CD8-positive, alpha-beta memory T cell (primary cell): ENCODE data around the gene VEGFD. TPM values are rescaled to one million over a fixed set of nuclear protein-coding genes. Genes with fewer than 3 reads are reported as not detected.

Source experiments
- CTCF ChIA-PET: fragments of 350-600 bp; sonication (Branson Sonifier 250); formaldehyde crosslinking; loops from one replicate; lab custom pipeline; 2021; ENCODE audit warnings: antibody characterized with exemption; lab: Charles Lee
- POLR2A ChIA-PET: fragments of 350-600 bp; sonication (Branson Sonifier 250); formaldehyde crosslinking; loops from one replicate; lab custom pipeline; 2021; ENCODE audit warnings: antibody characterized with exemption; lab: Charles Lee
- DNase-seq, 5 donors: peaks; one replicate each; pipeline versions ENCODE4 v3.0.0 to v3.0.0-alpha.2; 2020 to 2022; ENCODE audit warnings: mixed read lengths in 1 of 5
- H3K27ac ChIP-seq: one replicate; pipeline ENCODE4 v1.7.0; 2013; ENCODE audit warnings: low read depth, mild to moderate bottlenecking, low read length, moderate library complexity
- H3K27me3 ChIP-seq: 2 replicates; pipeline ENCODE4 v1.7.0; 2013; ENCODE audit warnings: low read length, mild to moderate bottlenecking; ENCODE audit not compliant: insufficient read depth, poor library complexity, severe bottlenecking
- H3K36me3 ChIP-seq: 2 replicates; pipeline ENCODE4 v1.7.0; 2013; ENCODE audit warnings: mild to moderate bottlenecking, low read length, moderate library complexity; ENCODE audit not compliant: insufficient read depth
- H3K4me1 ChIP-seq: 2 replicates; pipeline ENCODE4 v1.7.0; 2013; ENCODE audit warnings: mild to moderate bottlenecking, low read length, moderate library complexity; ENCODE audit not compliant: insufficient read depth
- H3K4me3 ChIP-seq: 2 replicates; pipeline ENCODE4 v1.7.0; 2013; ENCODE audit warnings: mild to moderate bottlenecking, low read length
- H3K9me3 ChIP-seq: 2 replicates; pipeline ENCODE4 v1.7.0; 2013; ENCODE audit warnings: mild to moderate bottlenecking, low read length
- H3K27ac Mint-ChIP-seq, 8 donors: one replicate each; pipeline ENCODE4 v1.8.0; 2020 to 2021; ENCODE audit warnings: mixed read lengths in 8 of 8, mild to moderate bottlenecking in 6 of 8, inconsistent platforms in 3 of 8, moderate library complexity in 3 of 8
- H3K27me3 Mint-ChIP-seq, 2 donors: one replicate each; pipeline ENCODE4 v1.8.0; 2020 to 2021; ENCODE audit warnings: mixed read lengths in 2 of 2, mild to moderate bottlenecking in 1 of 2, moderate library complexity in 1 of 2
- H3K36me3 Mint-ChIP-seq, 3 donors: one replicate each; pipeline ENCODE4 v1.8.0; 2020 to 2021; ENCODE audit warnings: mixed read lengths in 3 of 3, inconsistent platforms in 1 of 3, mild to moderate bottlenecking in 1 of 3
- H3K4me1 Mint-ChIP-seq, 3 donors: one replicate each; pipeline ENCODE4 v1.8.0; 2020 to 2021; ENCODE audit warnings: mixed read lengths in 3 of 3, inconsistent platforms in 1 of 3, mild to moderate bottlenecking in 1 of 3
- H3K4me3 Mint-ChIP-seq, 7 donors: one replicate each; pipeline ENCODE4 v1.8.0; 2020 to 2021; ENCODE audit warnings: mixed read lengths in 7 of 7, mild to moderate bottlenecking in 6 of 7, moderate library complexity in 4 of 7, inconsistent platforms in 2 of 7
- H3K9me3 Mint-ChIP-seq, 5 donors: one replicate each; pipeline ENCODE4 v1.8.0; 2020 to 2022; ENCODE audit warnings: mixed read lengths in 5 of 5, mild to moderate bottlenecking in 3 of 5, moderate library complexity in 2 of 5, inconsistent platforms in 1 of 5
- polyA plus RNA-seq: library from polyadenylated mRNA; unstranded; fragments of 300-500 nt; fragmentation: Illumina TruSeq; gene quantifications from one replicate; pipeline ENCODE4 v1.2.3, GENCODE V29; 2021
- total RNA-seq, 2 experiments: library from RNA; stranded (reverse); gene quantifications; one replicate each; pipeline ENCODE4 v1.2.3, GENCODE V29; 2021

VEGFD gene
- not detected for total RNA-seq
- polyA plus RNA-seq, result not detected

GRCh38 chrX:15384304-15384703 lies at the start of gene VEGFD:
Gene VEGFD, minus strand, starts transcription at chrX:15384413. Its CDS starts 467 bp downstream, at chrX:15383946.
- Mint-ChIP-seq H3K27ac (no peak within 1 kb of the TSS), H3K36me3 (no peaks in the 10 kb centered on the region), H3K27me3 (peaks cover 2 to 5% of the 10 kb centered on the region in 2 donors), H3K9me3 (no peaks in the 10 kb centered on the region), H3K4me3 (no peak within 1 kb of the TSS), H3K4me1 (no peaks in the 10 kb centered on the region)
- CTCF ChIA-PET, result no interaction called here
- POLR2A ChIA-PET, result no interaction called here
- no peak for DNase-seq
- H3K36me3 ChIP-seq, result no peaks in the 10 kb centered on the region
- H3K4me3 ChIP-seq, result no peak within 1 kb of the TSS
- no peaks in the 10 kb centered on the region for H3K27me3 ChIP-seq
- no peaks in the 10 kb centered on the region for H3K4me1 ChIP-seq
- H3K9me3 ChIP-seq, result no peaks in the 10 kb centered on the region
- H3K27ac ChIP-seq, result no peak within 1 kb of the TSS

- no peaks in the 10 kb centered on the region for H3K36me3 Mint-ChIP-seq
- no peaks in the 10 kb centered on the region for H3K9me3 ChIP-seq
- DNase-seq, result no peak
- ChIA-PET POLR2A (no interaction called here), CTCF (no interaction called here)
- no peak overlapping the region for H3K27ac ChIP-seq
- no peak overlapping the region for H3K27ac Mint-ChIP-seq
- peaks cover 6 to 19% of the 10 kb centered on the region in 2 donors for H3K27me3 Mint-ChIP-seq
- no peaks in the 10 kb centered on the region for H3K4me1 ChIP-seq
- no peak overlapping the region for H3K4me3 Mint-ChIP-seq
- H3K27me3 ChIP-seq, result no peaks in the 10 kb centered on the region
- H3K4me1 Mint-ChIP-seq, result no peaks in the 10 kb centered on the region
- H3K9me3 Mint-ChIP-seq, result peaks cover 0 to 2% (median 0%) of the 10 kb centered on the region in 5 donors
- H3K4me3 ChIP-seq, result no peak overlapping the region
- no peaks in the 10 kb centered on the region for H3K36me3 ChIP-seq
These were observed 46.4 kb upstream of the VEGFD start for GRCh38 chrX:15430584-15430983.

- ChIA-PET POLR2A (no interaction called here), CTCF (no interaction called here)
- DNase-seq, result no peak
- Mint-ChIP-seq H3K4me3 (no peak overlapping the region), H3K4me1 (no peaks in the 10 kb centered on the region), H3K9me3 (peaks cover 0 to 2% (median 0%) of the 10 kb centered on the region in 5 donors), H3K27ac (no peak overlapping the region), H3K27me3 (peaks cover 6 to 19% of the 10 kb centered on the region in 2 donors), H3K36me3 (no peaks in the 10 kb centered on the region)
- H3K4me3 ChIP-seq, result no peak overlapping the region
- no peaks in the 10 kb centered on the region for H3K4me1 ChIP-seq
- no peaks in the 10 kb centered on the region for H3K27me3 ChIP-seq
- no peaks in the 10 kb centered on the region for H3K9me3 ChIP-seq
- no peak overlapping the region for H3K27ac ChIP-seq
- no peaks in the 10 kb centered on the region for H3K36me3 ChIP-seq
These were observed 45.9 kb upstream of the VEGFD start for GRCh38 chrX:15430076-15430475.

GRCh38 chrX:15425024-15425423 lies 40.8 kb upstream of the VEGFD start:
- peaks cover 0 to 9% of the 10 kb centered on the region in 2 donors for H3K27me3 Mint-ChIP-seq
- Histone ChIP-seq H3K9me3 (no peaks in the 10 kb centered on the region), H3K4me1 (no peaks in the 10 kb centered on the region), H3K27me3 (no peaks in the 10 kb centered on the region), H3K4me3 (no peak overlapping the region), H3K27ac (no peak overlapping the region), H3K36me3 (no peaks in the 10 kb centered on the region)
- no peaks in the 10 kb centered on the region for H3K4me1 Mint-ChIP-seq
- no peaks in the 10 kb centered on the region for H3K36me3 Mint-ChIP-seq
- no peak for DNase-seq
- no peak overlapping the region for H3K27ac Mint-ChIP-seq
- H3K9me3 Mint-ChIP-seq, result peaks cover 0 to 2% (median 0%) of the 10 kb centered on the region in 5 donors
- ChIA-PET CTCF (no interaction called here), POLR2A (no interaction called here)
- no peak overlapping the region for H3K4me3 Mint-ChIP-seq

GRCh38 chrX:15418707-15419181 lies 34.5 kb upstream of the VEGFD start:
- no peak overlapping the region for H3K27ac ChIP-seq

GRCh38 chrX:15418041-15418706 lies 34.0 kb upstream of the VEGFD start:
- H3K4me3 ChIP-seq, result no peak overlapping the region
- Mint-ChIP-seq H3K36me3 (no peaks in the 10 kb centered on the region), H3K27ac (no peak overlapping the region), H3K9me3 (peaks cover 4 to 11% (median 6%) of the 10 kb centered on the region in 5 donors), H3K4me3 (no peak overlapping the region), H3K27me3 (peaks cover 6 to 25% of the 10 kb centered on the region in 2 donors), H3K4me1 (no peaks in the 10 kb centered on the region)
- H3K27me3 ChIP-seq, result no peaks in the 10 kb centered on the region
- no peaks in the 10 kb centered on the region for H3K4me1 ChIP-seq
- no peaks in the 10 kb centered on the region for H3K36me3 ChIP-seq
- no peak overlapping the region for H3K27ac ChIP-seq
- ChIA-PET CTCF (no interaction called here), POLR2A (no interaction called here)
- H3K9me3 ChIP-seq, result no peaks in the 10 kb centered on the region
- no peak for DNase-seq

More at GRCh38 chrX:15418707-15419181, 34.5 kb upstream of the VEGFD start:
- H3K27ac Mint-ChIP-seq, result no peak overlapping the region
- H3K4me1 Mint-ChIP-seq, result no peaks in the 10 kb centered on the region
- Histone ChIP-seq H3K27me3 (no peaks in the 10 kb centered on the region), H3K9me3 (no peaks in the 10 kb centered on the region), H3K4me3 (no peak overlapping the region), H3K36me3 (no peaks in the 10 kb centered on the region), H3K4me1 (no peaks in the 10 kb centered on the region)
- H3K36me3 Mint-ChIP-seq, result no peaks in the 10 kb centered on the region
- peaks cover 4 to 11% (median 6%) of the 10 kb centered on the region in 5 donors for H3K9me3 Mint-ChIP-seq
- no peak for DNase-seq
- H3K27me3 Mint-ChIP-seq, result peaks cover 4 to 28% of the 10 kb centered on the region in 2 donors
- ChIA-PET CTCF (no interaction called here), POLR2A (no interaction called here)
- H3K4me3 Mint-ChIP-seq, result no peak overlapping the region

- H3K36me3 ChIP-seq, result no peaks in the 10 kb centered on the region
- POLR2A ChIA-PET, result no interaction called here
- H3K36me3 Mint-ChIP-seq, result no peaks in the 10 kb centered on the region
- peaks cover 14 to 27% of the 10 kb centered on the region in 2 donors for H3K27me3 Mint-ChIP-seq
- H3K27ac Mint-ChIP-seq, result no peak overlapping the region
- H3K4me3 Mint-ChIP-seq, result no peak overlapping the region
- CTCF ChIA-PET, result no interaction called here
- no peak overlapping the region for H3K27ac ChIP-seq
- H3K9me3 ChIP-seq, result no peaks in the 10 kb centered on the region
- H3K4me1 ChIP-seq, result no peaks in the 10 kb centered on the region
- H3K9me3 Mint-ChIP-seq, result peaks cover 5 to 11% (median 6%) of the 10 kb centered on the region in 5 donors
- no peak for DNase-seq
- H3K4me3 ChIP-seq, result no peak overlapping the region
- no peaks in the 10 kb centered on the region for H3K4me1 Mint-ChIP-seq
- no peaks in the 10 kb centered on the region for H3K27me3 ChIP-seq
These were observed 32.1 kb upstream of the VEGFD start for GRCh38 chrX:15416133-15416993.

GRCh38 chrX:15413101-15413500 lies 28.9 kb upstream of the VEGFD start:
- POLR2A ChIA-PET, result no interaction called here
- CTCF ChIA-PET, result no interaction called here
- no peak overlapping the region for H3K27ac Mint-ChIP-seq
- Histone ChIP-seq H3K36me3 (no peaks in the 10 kb centered on the region), H3K4me1 (no peaks in the 10 kb centered on the region), H3K27me3 (no peaks in the 10 kb centered on the region), H3K9me3 (no peaks in the 10 kb centered on the region), H3K4me3 (no peak overlapping the region), H3K27ac (no peak overlapping the region)
- peaks cover 21 to 26% of the 10 kb centered on the region in 2 donors for H3K27me3 Mint-ChIP-seq
- no peak for DNase-seq
- H3K36me3 Mint-ChIP-seq, result peaks cover 0 to 2% (median 0%) of the 10 kb centered on the region in 3 donors
- H3K4me3 Mint-ChIP-seq, result no peak overlapping the region
- H3K4me1 Mint-ChIP-seq, result no peaks in the 10 kb centered on the region
- peaks cover 4 to 9% (median 5%) of the 10 kb centered on the region in 5 donors for H3K9me3 Mint-ChIP-seq
